HEK293T (cell line): ENCODE results near the gene GABRG3.

Experiments used
- CTBP1 ChIP-seq: fragments of 450-650 bp; IDR thresholded peaks from 2 replicates; pipeline ENCODE4 v1.6.1; 2016; ENCODE audit warnings: borderline replicate concordance
- ELF4 ChIP-seq: fragments of 450-650 bp; IDR thresholded peaks from 2 replicates; pipeline ENCODE4 v1.6.1; 2017; ENCODE audit warnings: antibody characterized with exemption
- FOXK2 ChIP-seq: fragments of 450-650 bp; IDR thresholded peaks from 2 replicates; pipeline ENCODE4 v1.6.1; 2016; ENCODE audit warnings: mild to moderate bottlenecking
- FOXM1 ChIP-seq: fragments of 450-650 bp; IDR thresholded peaks from 2 replicates; pipeline ENCODE4 v1.6.1; 2017; ENCODE audit warnings: mild to moderate bottlenecking, borderline replicate concordance
- L3MBTL2 ChIP-seq: fragments of 450-650 bp; conservative IDR thresholded peaks from 2 replicates; pipeline ENCODE4 v1.6.1; 2016; ENCODE audit warnings: mild to moderate bottlenecking
- NFRKB ChIP-seq: fragments of 450-650 bp; IDR thresholded peaks from 2 replicates; pipeline ENCODE4 v1.6.1; 2016; ENCODE audit warnings: mild to moderate bottlenecking, moderate library complexity
- SP1 ChIP-seq: fragments of 450-650 bp; IDR thresholded peaks from 2 replicates; pipeline ENCODE4 v1.6.1; 2017
- SUZ12 ChIP-seq: fragments of 450-650 bp; IDR thresholded peaks from 2 replicates; pipeline ENCODE4 v1.6.1; 2016; ENCODE audit warnings: mild to moderate bottlenecking
- TARDBP ChIP-seq: fragments of 450-650 bp; IDR thresholded peaks from 2 replicates; pipeline ENCODE4 v1.6.1; 2016
- ZNF384 ChIP-seq: fragments of 450-650 bp; IDR thresholded peaks from 2 replicates; pipeline ENCODE4 v1.6.1; 2016

DNA sequence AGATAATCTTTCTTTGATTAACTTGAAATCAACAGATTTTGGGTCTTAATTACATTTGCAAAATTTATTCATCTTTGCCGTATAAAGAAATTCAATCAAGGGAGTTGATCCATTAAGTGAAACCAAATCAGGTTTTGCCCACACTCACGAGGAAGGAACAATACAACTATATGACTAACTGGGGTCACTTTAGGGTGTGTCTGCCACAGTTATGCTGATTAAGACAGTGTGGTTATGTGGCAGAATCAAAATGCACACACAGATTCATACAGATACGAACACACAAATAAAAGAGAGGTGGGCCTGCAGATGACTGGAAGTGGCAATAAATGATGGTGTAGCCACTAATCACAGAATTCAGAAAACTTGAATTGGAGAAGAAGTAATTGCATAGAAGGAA is 543.5 kb downstream of the GABRG3 start:
- TF ChIP-seq SP1: no peak
- no peak for TF ChIP-seq ZNF384
- no peak for TF ChIP-seq FOXK2
- TF ChIP-seq NFRKB: no peak
- TF ChIP-seq TARDBP: no peak
- no peak for TF ChIP-seq ELF4
- TF ChIP-seq CTBP1: no peak
- no peak for TF ChIP-seq SUZ12
- no peak for TF ChIP-seq L3MBTL2
- TF ChIP-seq FOXM1: no peak
